ENCODE data around the gene ADI1. TPM values are rescaled to one million over a fixed set of nuclear protein-coding genes. Genes with fewer than 3 reads are reported as not detected.
"Not testable (repeated sequence)": the region's sequence is repeated elsewhere in the genome, so short reads cannot be mapped to it uniquely, and the experiment has no call there.

ADI1 gene
- total RNA-seq, 1 donor from 2014 or later: 42.0 TPM

GRCh38 chr2:3464401-3465005 is 54.8 kb downstream of the ADI1 start:
- no peak for DNase-seq (ENCODE audit: low spot score)

GRCh38 chr2:3463944-3464343 is 55.4 kb downstream of the ADI1 start:
- no peak for DNase-seq (ENCODE audit: low spot score)

- DNase-seq (ENCODE audit: low spot score): no peak
Measured at GRCh38 chr2:3463186-3463835, 56.0 kb downstream of the ADI1 start.

- no peak for DNase-seq (ENCODE audit: low spot score)
Measured at GRCh38 chr2:3462493-3463104, 56.7 kb downstream of the ADI1 start.

GRCh38 chr2:3461801-3462492 is 57.4 kb downstream of the ADI1 start:
- peak; percentile 40 for DNase-seq (ENCODE audit: low spot score)

- peak; percentile 42 for DNase-seq (ENCODE audit: low spot score)
Measured at GRCh38 chr2:3460831-3461800, 58.2 kb downstream of the ADI1 start.

GRCh38 chr2:3460156-3460555 is 59.2 kb downstream of the ADI1 start:
- DNase-seq (ENCODE audit: low spot score): no peak

- no peak for DNase-seq (ENCODE audit: low spot score)
Measured at GRCh38 chr2:3459185-3460015, 59.9 kb downstream of the ADI1 start.

GRCh38 chr2:3458396-3459184 is 60.7 kb downstream of the ADI1 start:
- DNase-seq (ENCODE audit: low spot score): no peak

- DNase-seq (ENCODE audit: low spot score): no peak
Measured at GRCh38 chr2:3457524-3458395, 61.6 kb downstream of the ADI1 start.

- DNase-seq (ENCODE audit: low spot score): no peak
Measured at GRCh38 chr2:3456125-3456524, 63.2 kb downstream of the ADI1 start.

GRCh38 chr2:3454802-3455201 is 64.5 kb downstream of the ADI1 start:
- DNase-seq (ENCODE audit: low spot score): no peak

- DNase-seq (ENCODE audit: low spot score): not testable (repeated sequence)
Measured at GRCh38 chr2:3454005-3454404, 65.3 kb downstream of the ADI1 start.

- DNase-seq (ENCODE audit: low spot score): no peak
Measured at GRCh38 chr2:3453190-3453999, 65.9 kb downstream of the ADI1 start.

- DNase-seq (ENCODE audit: low spot score): no peak
Measured at GRCh38 chr2:3451926-3452671, 67.2 kb downstream of the ADI1 start.

GRCh38 chr2:3451169-3451568 is 68.2 kb downstream of the ADI1 start:
- no peak for DNase-seq (ENCODE audit: low spot score)

- no peak for DNase-seq (ENCODE audit: low spot score)
Measured at GRCh38 chr2:3450385-3451010, 68.8 kb downstream of the ADI1 start.

Measured in ureter (tissue), 1 donor.